AG09319 (cell line): ENCODE results near the gene CNTNAP2.

Experiments used
- DNase-seq: peaks from one replicate; pipeline ENCODE4 v3.0.0-alpha.2; 2010; ENCODE audit warnings: low read depth; ENCODE audit errors: extremely low read depth
- TF ChIP-seq, protein P1 (sequence below): IDR thresholded peaks from 2 replicates; pipeline ENCODE4 v1.5.1; 2011; ENCODE audit warnings: low read depth, mild to moderate bottlenecking, inconsistent platforms, low read length, moderate library complexity

Gene CNTNAP2

GRCh38 chr7:148147438-148147837 lies 2030.8 kb downstream of the CNTNAP2 start:
- TF ChIP-seq, protein P1, sequence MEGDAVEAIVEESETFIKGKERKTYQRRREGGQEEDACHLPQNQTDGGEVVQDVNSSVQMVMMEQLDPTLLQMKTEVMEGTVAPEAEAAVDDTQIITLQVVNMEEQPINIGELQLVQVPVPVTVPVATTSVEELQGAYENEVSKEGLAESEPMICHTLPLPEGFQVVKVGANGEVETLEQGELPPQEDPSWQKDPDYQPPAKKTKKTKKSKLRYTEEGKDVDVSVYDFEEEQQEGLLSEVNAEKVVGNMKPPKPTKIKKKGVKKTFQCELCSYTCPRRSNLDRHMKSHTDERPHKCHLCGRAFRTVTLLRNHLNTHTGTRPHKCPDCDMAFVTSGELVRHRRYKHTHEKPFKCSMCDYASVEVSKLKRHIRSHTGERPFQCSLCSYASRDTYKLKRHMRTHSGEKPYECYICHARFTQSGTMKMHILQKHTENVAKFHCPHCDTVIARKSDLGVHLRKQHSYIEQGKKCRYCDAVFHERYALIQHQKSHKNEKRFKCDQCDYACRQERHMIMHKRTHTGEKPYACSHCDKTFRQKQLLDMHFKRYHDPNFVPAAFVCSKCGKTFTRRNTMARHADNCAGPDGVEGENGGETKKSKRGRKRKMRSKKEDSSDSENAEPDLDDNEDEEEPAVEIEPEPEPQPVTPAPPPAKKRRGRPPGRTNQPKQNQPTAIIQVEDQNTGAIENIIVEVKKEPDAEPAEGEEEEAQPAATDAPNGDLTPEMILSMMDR: no peak
- DNase-seq: no peak

GRCh38 chr7:148148456-148148855 lies 2031.9 kb downstream of the CNTNAP2 start:
- DNase-seq: no peak
- TF ChIP-seq, protein P1: no peak

DNA sequence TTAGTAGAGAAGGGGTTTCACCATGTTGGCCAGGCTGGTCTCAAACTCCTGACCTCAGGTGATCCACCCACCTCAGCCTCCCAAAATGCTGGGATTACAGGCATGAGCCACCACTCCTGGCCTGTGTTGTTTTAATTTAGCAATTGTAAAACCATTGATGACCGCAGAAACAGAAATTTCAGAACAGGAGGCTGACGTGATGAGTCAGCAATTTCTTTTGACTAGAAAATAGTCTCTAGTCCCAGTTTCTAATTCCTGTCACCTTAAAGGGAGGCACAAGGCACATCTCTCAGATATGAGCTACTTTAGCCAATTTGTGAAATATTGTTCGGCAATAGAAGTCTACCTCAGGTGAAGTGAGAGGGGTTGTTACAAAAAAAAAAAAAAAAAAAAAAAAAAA lies 2033.1 kb downstream of the CNTNAP2 start:
- no peak for DNase-seq

GRCh38 chr7:148151778-148152177 lies 2035.2 kb downstream of the CNTNAP2 start:
- TF ChIP-seq, protein P1: no peak
- no peak for DNase-seq

More for the DNA sequence above, 2033.1 kb downstream of the CNTNAP2 start:
- TF ChIP-seq, protein P1: no peak

DNA sequence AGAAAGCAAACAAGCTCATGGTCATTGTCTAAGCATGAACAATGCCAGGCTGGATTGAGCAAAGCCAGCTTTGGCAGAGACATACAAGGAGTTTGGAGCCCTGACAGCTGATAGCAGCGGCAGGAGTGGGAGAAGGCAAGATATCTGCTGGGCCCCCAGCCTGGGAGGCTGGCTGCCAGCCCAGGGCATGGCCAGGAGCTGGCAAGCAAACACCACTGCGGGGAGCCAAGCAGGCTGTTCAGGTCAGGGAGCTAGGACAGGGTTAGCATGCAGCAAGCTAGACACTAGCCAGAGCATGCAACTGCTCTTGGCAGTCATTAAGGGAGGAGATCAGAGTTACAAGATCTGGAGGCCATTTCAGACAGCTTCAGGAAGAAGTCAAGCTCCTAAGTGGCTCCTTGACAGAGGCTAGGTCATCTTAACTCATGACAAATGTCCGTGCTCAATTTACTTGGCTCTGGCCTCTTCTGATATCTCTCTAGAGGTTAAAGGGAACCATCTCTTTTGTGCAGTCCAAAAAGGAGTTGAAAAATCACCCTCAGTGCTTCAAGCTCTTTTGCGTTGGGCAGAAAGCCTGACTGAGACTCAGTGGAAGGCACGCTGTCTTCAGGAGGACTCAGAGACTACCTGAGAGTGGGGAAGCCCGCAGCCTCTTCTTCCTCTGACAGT lies 2037.1 kb downstream of the CNTNAP2 start:
- DNase-seq: no peak
- TF ChIP-seq, protein P1: no peak

- TF ChIP-seq, protein P1: no peak
- no peak for DNase-seq
Observed at GRCh38 chr7:148155000-148155399, 2038.4 kb downstream of the CNTNAP2 start.

DNA sequence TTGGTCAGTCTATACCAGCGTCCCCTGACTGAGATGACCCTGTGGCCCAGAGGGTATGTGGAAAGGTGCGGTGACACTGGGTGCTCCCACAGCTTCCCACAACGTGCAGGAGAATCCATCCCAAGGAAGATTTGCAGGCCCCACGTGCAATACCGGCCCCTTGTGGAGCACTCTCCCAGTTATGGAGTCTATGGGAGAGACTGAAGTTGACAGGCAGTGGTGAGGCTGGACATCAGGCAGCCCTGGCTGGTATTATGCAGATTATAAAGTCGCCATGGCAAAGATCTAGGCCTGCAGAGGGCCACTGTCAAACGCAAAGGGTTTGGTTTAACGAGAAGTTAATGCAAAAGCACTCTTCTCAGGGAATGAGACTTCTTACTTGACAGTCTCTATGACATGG lies 2039.2 kb downstream of the CNTNAP2 start:
- TF ChIP-seq, protein P1: no peak
- no peak for DNase-seq
